Amygdala (tissue), 56 donors: ENCODE measurements around the gene ITPR3.
A peak's percentile ranks its signal among the peaks of the same experiment; 100 is the strongest.

Experiments
- DNase-seq, 56 donors: peaks; one replicate each; lab custom pipeline; 2025; lab: John Stamatoyannopoulos, UW

Gene ITPR3

GRCh38 chr6:33711140-33712129, 90.3 kb downstream of the ITPR3 start, which contains the start of gene UQCC2:
Gene UQCC2, minus strand, starts transcription at chr6:33711700. Its CDS starts 14 bp downstream, at chr6:33711686.
- peak; percentile 69 to 98 (median 93) for DNase-seq

- no peak for DNase-seq
Measured at GRCh38 chr6:33712914-33713313, 91.8 kb downstream of the ITPR3 start.

GRCh38 chr6:33713786-33714185, 92.7 kb downstream of the ITPR3 start:
- no peak for DNase-seq

- no peak for DNase-seq
Measured at GRCh38 chr6:33714385-33715040, 93.4 kb downstream of the ITPR3 start.

GRCh38 chr6:33716379-33716778, 95.3 kb downstream of the ITPR3 start:
- no peak for DNase-seq

GRCh38 chr6:33716890-33717632, 95.9 kb downstream of the ITPR3 start:
- DNase-seq = no peak

- DNase-seq = no peak
Measured at GRCh38 chr6:33717934-33718455, 96.9 kb downstream of the ITPR3 start.

GRCh38 chr6:33718713-33719112, 97.6 kb downstream of the ITPR3 start:
- DNase-seq = no peak

- no peak for DNase-seq
Measured at GRCh38 chr6:33719326-33719987, 98.3 kb downstream of the ITPR3 start.

GRCh38 chr6:33720998-33721397, 99.9 kb downstream of the ITPR3 start:
- no peak for DNase-seq

- no peak for DNase-seq
Measured at GRCh38 chr6:33721508-33721907, 100.4 kb downstream of the ITPR3 start.

GRCh38 chr6:33722103-33722623, 101.0 kb downstream of the ITPR3 start:
- DNase-seq = no peak

- no peak for DNase-seq
Measured at GRCh38 chr6:33723371-33724085, 102.4 kb downstream of the ITPR3 start.

GRCh38 chr6:33724102-33725023, 103.2 kb downstream of the ITPR3 start:
- no peak for DNase-seq

- no peak for DNase-seq
Measured at GRCh38 chr6:33725222-33725621, 104.1 kb downstream of the ITPR3 start.

GRCh38 chr6:33725891-33726673, 105.0 kb downstream of the ITPR3 start:
- no peak for DNase-seq

GRCh38 chr6:33726696-33727095, 105.6 kb downstream of the ITPR3 start:
- no peak for DNase-seq
